Measurements from ENCODE around the gene ANGEL1. TPM values are rescaled to one million over a fixed set of nuclear protein-coding genes. Genes with fewer than 3 reads are reported as not detected.

ANGEL1 gene
- polyA plus RNA-seq, 1 of the 3 experiments (the other 2 are of a cell fraction), result 14.1 TPM

GRCh38 chr14:76776428-76777251, 36.0 kb downstream of the ANGEL1 start:
- no peaks in the 10 kb centered on the region for H3K27me3 ChIP-seq (ENCODE audit: insufficient read depth)
- no peak overlapping the region; a peak in 1 of 4 replicates for H3K27ac ChIP-seq (ENCODE audit: low read depth in 2 of 2, low read length in 1 of 2)
- H3K9me2 ChIP-seq, result no peaks in the 10 kb centered on the region
- ChIA-PET CTCF (interaction anchor here (0.9 to 2.5 kb wide), 4 partner anchors 9 to 726 kb away, joined by 3 to 14 read pairs (median 6); no protein-coding TSS in a partner anchor), POLR2A (interaction anchor here (0.5 to 0.6 kb wide), 2 partner anchors 12 to 158 kb away, joined by 3 read pairs; no protein-coding TSS in a partner anchor)
- H3K9me3 ChIP-seq, result no peaks in the 10 kb centered on the region
- H3K36me3 ChIP-seq (replicated peaks in 1 of 2; ENCODE audit: control insufficient read depth in 1 of 2, insufficient read depth in 2 of 2, low read length in 1 of 2), result peaks cover 0 to 2% of the 10 kb centered on the region in 2 experiments
- WGBS (ENCODE audit: low lambda C conversion rate), result 94% methylated on average over 4 of the region's 10 CpGs
- no peak for TF ChIP-seq NFIC (IDR thresholded peaks at IDR 0.05; ENCODE audit: borderline replicate concordance)
- TF ChIP-seq, protein P1, sequence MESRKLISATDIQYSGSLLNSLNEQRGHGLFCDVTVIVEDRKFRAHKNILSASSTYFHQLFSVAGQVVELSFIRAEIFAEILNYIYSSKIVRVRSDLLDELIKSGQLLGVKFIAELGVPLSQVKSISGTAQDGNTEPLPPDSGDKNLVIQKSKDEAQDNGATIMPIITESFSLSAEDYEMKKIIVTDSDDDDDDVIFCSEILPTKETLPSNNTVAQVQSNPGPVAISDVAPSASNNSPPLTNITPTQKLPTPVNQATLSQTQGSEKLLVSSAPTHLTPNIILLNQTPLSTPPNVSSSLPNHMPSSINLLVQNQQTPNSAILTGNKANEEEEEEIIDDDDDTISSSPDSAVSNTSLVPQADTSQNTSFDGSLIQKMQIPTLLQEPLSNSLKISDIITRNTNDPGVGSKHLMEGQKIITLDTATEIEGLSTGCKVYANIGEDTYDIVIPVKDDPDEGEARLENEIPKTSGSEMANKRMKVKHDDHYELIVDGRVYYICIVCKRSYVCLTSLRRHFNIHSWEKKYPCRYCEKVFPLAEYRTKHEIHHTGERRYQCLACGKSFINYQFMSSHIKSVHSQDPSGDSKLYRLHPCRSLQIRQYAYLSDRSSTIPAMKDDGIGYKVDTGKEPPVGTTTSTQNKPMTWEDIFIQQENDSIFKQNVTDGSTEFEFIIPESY (IDR thresholded peaks at IDR 0.05; ENCODE audit: borderline replicate concordance, low read depth), result no peak
- no peak for TF ChIP-seq RAD21 (IDR thresholded peaks at IDR 0.05; ENCODE audit: low read length)
- no peak for TF ChIP-seq RFX5 (IDR thresholded peaks at IDR 0.05; ENCODE audit: low read length)
- TF ChIP-seq JUND (IDR thresholded peaks at IDR 0.05), result no peak
- TF ChIP-seq CTCF (IDR thresholded peaks at IDR 0.05), result no peak
- TF ChIP-seq MAX (IDR thresholded peaks at IDR 0.05; ENCODE audit: low read depth), result no peak
- no peak for TF ChIP-seq RCOR1 (IDR thresholded peaks at IDR 0.05; ENCODE audit: low read length)
- TF ChIP-seq EP300 (IDR thresholded peaks at IDR 0.05; ENCODE audit: borderline replicate concordance in 1 of 2, low read depth in 1 of 2, low read length in 1 of 2), result no peak
- TF ChIP-seq CHD2 (IDR thresholded peaks at IDR 0.05; ENCODE audit: low read length, partially characterized antibody), result no peak
- H3K9ac ChIP-seq, result no peak overlapping the region
- H4K20me1 ChIP-seq (ENCODE audit: insufficient read depth), result no peaks in the 10 kb centered on the region
- H3K4me3 ChIP-seq (ENCODE audit: low read depth in 2 of 2, low read length in 1 of 2), result no peak overlapping the region
- H3K4me1 ChIP-seq (ENCODE audit: control insufficient read depth in 1 of 2, insufficient read depth in 2 of 2, low read depth in 1 of 2, low read length in 1 of 2), result peaks cover 26 to 54% of the 10 kb centered on the region in 2 experiments
- DNase-seq, result no peak
- no peak overlapping the region for H2AFZ ChIP-seq (ENCODE audit: low read depth)
- no peak overlapping the region for H3K4me2 ChIP-seq
- no peaks in the 10 kb centered on the region for H3F3A ChIP-seq (replicated peaks; ENCODE audit: insufficient read depth)
- H3K79me2 ChIP-seq (ENCODE audit: insufficient read depth), result no peaks in the 10 kb centered on the region

Measured in SK-N-SH (cell line).